Left lung (tissue), 10 donors: ENCODE data around the gene MAML2. TPM values are rescaled to one million over a fixed set of nuclear protein-coding genes. Genes with fewer than 3 reads are reported as not detected.

Experiments
- ATAC-seq: fragments of 200-7000 bp; cut with Tn5 transposase; one replicate; pipeline ENCODE4 v1.9.1; 2020; ENCODE audit warnings: moderate library complexity
- DNase-seq, 4 donors: peaks; one replicate each; pipeline ENCODE4 v3.0.0-alpha.2; 2013 to 2020
- H3K27ac ChIP-seq, 2 donors: fragments of 200-600 bp; sonication (generic) in 1 of 2; one replicate each; pipeline versions ENCODE4 v1.5.0 to v1.8.0; 2020 to 2021
- H3K27me3 ChIP-seq, 2 donors: fragments of 200-600 bp; sonication (generic) in 1 of 2; one replicate each; pipeline versions ENCODE4 v1.5.0 to v1.8.0; 2020 to 2021
- H3K36me3 ChIP-seq, 2 donors: fragments of 200-600 bp; sonication (generic) in 1 of 2; one replicate each; pipeline versions ENCODE4 v1.5.0 to v1.8.0; 2020 to 2021
- H3K4me1 ChIP-seq, 2 donors: fragments of 200-600 bp; one replicate each; pipeline ENCODE4 v1.8.0; 2021
- H3K4me3 ChIP-seq, 2 donors: fragments of 200-600 bp; sonication (generic) in 1 of 2; one replicate each; pipeline versions ENCODE4 v1.5.0 to v1.8.0; 2020 to 2021; ENCODE audit warnings: mild to moderate bottlenecking in 1 of 2
- H3K9me3 ChIP-seq, 2 donors: fragments of 200-600 bp; sonication (generic) in 1 of 2; one replicate each; pipeline versions ENCODE4 v1.5.0 to v1.8.0; 2020 to 2021
- CTCF ChIP-seq, 2 donors: fragments of 200-600 bp; sonication (generic) in 1 of 2; IDR thresholded peaks; one replicate each; pipeline versions ENCODE4 v1.5.0 to v1.8.0; 2021; ENCODE audit warnings: antibody characterized with exemption in 2 of 2
- intact Hi-C, 2 donors: fragments of 100-400 bp; cut with DNase I; formaldehyde crosslinking; loops; one replicate each; pipeline versions ENCODE4 v1.11.2 to v1.14.2; 2022
- polyA plus RNA-seq, 6 donors: library from polyadenylated mRNA; unstranded; fragments of 120-200 nt; gene quantifications; one replicate each; pipeline ENCODE4 v1.2.1, GENCODE V29; 2013; ENCODE audit not compliant: insufficient read length in 6 of 6
- total RNA-seq, 2 donors: library from RNA; stranded (reverse); fragmentation: NEBNext Ultra II Directional; extraction: Animal tissue kit (Norgen Biotek cat#: 25700); gene quantifications; one replicate each; pipeline ENCODE4 v1.2.1, GENCODE V29; 2021
- donor health status: DM: no; HTN: yes; CAD: no.
- donor health status: DM: no; HTN: no; CAD: no.

Gene MAML2
- total and polyA plus RNA-seq, 8 donors = 18.7 to 44.0 (median 36.6) TPM

- no peak overlapping the region for H3K4me3 ChIP-seq
- no peaks in the 10 kb centered on the region for H3K27me3 ChIP-seq
- peak overlapping the region in 1 of 2 donors; percentile 28 for H3K27ac ChIP-seq
- TF ChIP-seq CTCF (IDR thresholded peaks at IDR 0.05) = no peak
- no peaks in the 10 kb centered on the region for H3K9me3 ChIP-seq
- intact Hi-C loops = loop anchor here in 1 of 2 donors (10.0 kb wide), 1 partner anchor 292 kb away; the partner anchor contains the start of gene MAML2
- ATAC-seq (peak; percentile 38), DNase-seq (peak in 1 of 4 donors; percentile 80)
- H3K36me3 ChIP-seq = no peaks in the 10 kb centered on the region
- H3K4me1 ChIP-seq = peaks cover 14 to 16% of the 10 kb centered on the region in 2 donors
Measured at GRCh38 chr11:96052921-96053651, 289.9 kb downstream of the MAML2 start.

- intact Hi-C loops = loop anchor here in 1 of 2 donors (10.0 kb wide), 1 partner anchor 293 kb away; the partner anchor contains the start of gene MAML2
- no peak for TF ChIP-seq CTCF (IDR thresholded peaks at IDR 0.05)
- no peaks in the 10 kb centered on the region for H3K36me3 ChIP-seq
- H3K9me3 ChIP-seq = no peaks in the 10 kb centered on the region
- no peak overlapping the region for H3K4me3 ChIP-seq
- ATAC-seq (no peak), DNase-seq (no peak)
- H3K4me1 ChIP-seq = peaks cover 15 to 19% of the 10 kb centered on the region in 2 donors
- H3K27me3 ChIP-seq = no peaks in the 10 kb centered on the region
- H3K27ac ChIP-seq = no peak overlapping the region
Measured at GRCh38 chr11:96051820-96052219, 291.2 kb downstream of the MAML2 start.

- TF ChIP-seq CTCF (IDR thresholded peaks at IDR 0.05) = no peak
- H3K36me3 ChIP-seq = no peaks in the 10 kb centered on the region
- H3K4me1 ChIP-seq = peaks cover 17 to 31% of the 10 kb centered on the region in 2 donors
- H3K4me3 ChIP-seq = no peak overlapping the region
- H3K27ac ChIP-seq = no peak overlapping the region
- no peaks in the 10 kb centered on the region for H3K9me3 ChIP-seq
- no peaks in the 10 kb centered on the region for H3K27me3 ChIP-seq
- ATAC-seq = peak; percentile 16
- peak in 1 of 4 donors; percentile 77 for DNase-seq
- intact Hi-C loops = loop anchor here in 1 of 2 donors (10.0 kb wide), 1 partner anchor 294 kb away; the partner anchor contains the start of gene MAML2
Measured at GRCh38 chr11:96050435-96051182, 292.4 kb downstream of the MAML2 start.

- no peak for DNase-seq
- Histone ChIP-seq H3K4me3 (no peak overlapping the region), H3K36me3 (no peaks in the 10 kb centered on the region), H3K27me3 (no peaks in the 10 kb centered on the region), H3K4me1 (peaks cover 17 to 22% of the 10 kb centered on the region in 2 donors), H3K27ac (peak overlapping the region in 1 of 2 donors; percentile 7), H3K9me3 (no peaks in the 10 kb centered on the region)
- no peak for TF ChIP-seq CTCF (IDR thresholded peaks at IDR 0.05)
- no peak for ATAC-seq
- intact Hi-C loops = no loop called here
Measured at GRCh38 chr11:96049426-96049825, 293.6 kb downstream of the MAML2 start.
